AG20443 (cell line): ENCODE results near the gene SLC22A31.
"Not testable (repeated sequence)": the region's sequence is repeated elsewhere in the genome, so short reads cannot be mapped to it uniquely, and the experiment has no call there.

Experiments used
- DNase-seq: peaks from one replicate; pipeline ENCODE4 v3.0.0; 2012; ENCODE audit warnings: low spot score, mixed read lengths

The SLC22A31 gene

DNA sequence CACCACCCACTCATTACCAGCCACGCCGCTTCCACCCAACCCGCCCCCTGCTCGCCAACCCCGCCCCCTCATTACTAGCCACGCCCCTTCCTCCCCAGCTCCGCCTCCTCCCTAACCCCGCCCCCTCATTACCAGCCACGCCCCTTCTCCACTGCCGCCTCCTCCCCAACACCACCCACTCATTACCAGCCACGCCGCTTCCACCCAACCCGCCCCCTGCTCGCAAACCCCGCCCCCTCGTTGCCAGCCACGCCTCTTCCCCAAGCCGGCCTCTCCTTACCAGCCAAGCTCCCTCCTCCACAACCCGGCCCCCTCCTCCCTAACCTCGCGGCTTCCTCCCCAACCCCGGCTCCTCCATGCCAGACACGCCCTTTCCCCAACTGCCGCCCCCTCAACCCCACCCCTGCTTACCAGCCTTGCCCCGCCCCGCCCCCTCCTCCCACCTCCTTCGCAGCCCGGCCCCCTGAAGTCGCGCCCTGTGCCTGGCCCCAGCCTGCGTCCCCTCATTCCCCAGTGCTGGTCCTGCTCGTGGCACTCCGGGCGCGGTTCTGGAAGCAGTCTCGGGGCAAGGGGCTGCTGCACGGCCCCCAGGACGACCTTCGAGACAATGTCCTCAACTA, 7.3 kb downstream of the SLC22A31 start:
- DNase-seq = peak; percentile 85

DNA sequence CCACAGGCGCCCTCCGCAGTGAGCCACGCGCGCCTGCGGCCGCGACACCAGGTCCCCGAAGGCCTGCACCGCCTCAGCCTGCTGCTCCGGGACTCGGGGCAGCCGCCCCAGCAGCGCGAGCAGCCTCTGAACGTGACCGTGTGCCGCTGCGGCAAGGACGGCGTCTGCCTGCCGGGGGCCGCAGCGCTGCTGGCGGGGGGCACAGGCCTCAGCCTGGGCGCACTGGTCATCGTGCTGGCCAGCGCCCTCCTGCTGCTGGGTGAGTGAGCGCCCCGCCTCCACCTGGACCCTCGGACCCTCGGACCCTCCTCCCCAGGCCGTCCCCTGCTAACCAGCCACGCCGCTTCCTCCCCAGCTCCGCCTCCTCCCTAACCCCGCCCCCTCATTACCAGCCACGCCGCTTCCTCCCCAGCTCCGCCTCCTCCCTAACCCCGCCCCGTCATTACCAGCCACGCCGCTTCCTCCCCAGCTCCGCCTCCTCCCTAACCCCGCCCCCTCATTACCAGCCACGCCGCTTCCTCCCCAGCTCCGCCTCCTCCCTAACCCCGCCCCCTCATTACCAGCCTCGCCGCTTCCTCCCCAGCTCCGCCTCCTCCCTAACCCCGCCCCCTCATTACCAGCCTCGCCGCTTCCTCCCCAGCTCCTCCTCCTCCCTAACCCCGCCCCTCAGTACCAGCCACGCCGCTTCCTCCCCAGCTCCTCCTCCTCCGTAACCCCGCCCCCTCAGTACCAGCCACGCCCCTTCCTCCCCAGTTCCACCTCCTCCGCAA, 8.0 kb downstream of the SLC22A31 start:
- peak; percentile 66 for DNase-seq

DNA sequence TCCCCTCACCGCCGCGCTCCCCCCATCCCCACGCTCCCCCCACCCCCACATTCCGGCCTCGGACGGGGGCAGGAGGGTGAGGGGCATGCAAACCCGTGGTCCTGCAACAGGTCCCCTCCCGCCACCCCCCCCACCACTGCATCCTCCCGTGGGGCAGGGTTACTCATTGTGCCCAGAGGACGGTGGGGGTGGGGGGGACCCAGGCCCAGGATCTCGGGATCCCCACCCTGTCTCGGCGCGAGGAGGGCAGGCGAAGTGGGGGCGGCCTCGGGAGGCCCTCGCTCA, 8.5 kb downstream of the SLC22A31 start:
- DNase-seq = no peak

DNA sequence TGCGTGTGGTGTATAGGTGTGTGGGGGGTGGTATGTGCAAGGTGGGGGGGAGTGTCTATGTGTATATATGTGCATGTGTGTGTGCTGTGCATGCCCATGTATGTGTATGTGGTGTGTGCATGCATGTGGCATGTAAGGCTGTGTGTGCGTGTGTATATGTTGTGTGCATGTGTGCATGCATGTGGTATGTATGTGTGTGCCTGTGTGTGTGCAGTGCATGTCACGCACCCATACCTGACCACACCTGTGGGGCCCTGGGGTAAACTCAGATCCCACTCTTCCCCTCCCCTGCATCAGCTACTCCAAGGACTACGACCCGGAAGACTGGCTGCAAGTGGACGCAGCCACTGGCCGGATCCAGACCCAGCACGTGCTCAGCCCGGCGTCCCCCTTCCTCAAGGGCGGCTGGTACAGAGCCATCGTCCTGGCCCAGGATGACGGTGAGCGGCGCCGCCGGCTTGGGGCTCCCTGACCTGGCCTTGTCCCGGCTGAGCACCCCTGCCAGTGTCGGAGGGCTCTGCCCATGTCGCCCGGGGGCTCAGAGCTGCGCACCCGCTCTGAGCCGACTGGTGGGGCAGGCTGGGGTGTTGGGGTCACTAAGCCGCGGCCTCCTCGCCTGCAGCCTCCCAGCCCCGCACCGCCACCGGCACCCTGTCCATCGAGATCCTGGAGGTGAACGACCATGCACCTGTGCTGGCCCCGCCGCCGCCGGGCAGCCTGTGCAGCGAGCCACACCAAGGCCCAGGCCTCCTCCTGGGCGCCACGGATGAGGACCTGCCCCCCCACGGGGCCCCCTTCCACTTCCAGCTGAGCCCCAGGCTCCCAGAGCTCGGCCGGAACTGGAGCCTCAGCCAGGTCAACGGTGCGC, 9.1 kb downstream of the SLC22A31 start:
- DNase-seq = no peak

DNA sequence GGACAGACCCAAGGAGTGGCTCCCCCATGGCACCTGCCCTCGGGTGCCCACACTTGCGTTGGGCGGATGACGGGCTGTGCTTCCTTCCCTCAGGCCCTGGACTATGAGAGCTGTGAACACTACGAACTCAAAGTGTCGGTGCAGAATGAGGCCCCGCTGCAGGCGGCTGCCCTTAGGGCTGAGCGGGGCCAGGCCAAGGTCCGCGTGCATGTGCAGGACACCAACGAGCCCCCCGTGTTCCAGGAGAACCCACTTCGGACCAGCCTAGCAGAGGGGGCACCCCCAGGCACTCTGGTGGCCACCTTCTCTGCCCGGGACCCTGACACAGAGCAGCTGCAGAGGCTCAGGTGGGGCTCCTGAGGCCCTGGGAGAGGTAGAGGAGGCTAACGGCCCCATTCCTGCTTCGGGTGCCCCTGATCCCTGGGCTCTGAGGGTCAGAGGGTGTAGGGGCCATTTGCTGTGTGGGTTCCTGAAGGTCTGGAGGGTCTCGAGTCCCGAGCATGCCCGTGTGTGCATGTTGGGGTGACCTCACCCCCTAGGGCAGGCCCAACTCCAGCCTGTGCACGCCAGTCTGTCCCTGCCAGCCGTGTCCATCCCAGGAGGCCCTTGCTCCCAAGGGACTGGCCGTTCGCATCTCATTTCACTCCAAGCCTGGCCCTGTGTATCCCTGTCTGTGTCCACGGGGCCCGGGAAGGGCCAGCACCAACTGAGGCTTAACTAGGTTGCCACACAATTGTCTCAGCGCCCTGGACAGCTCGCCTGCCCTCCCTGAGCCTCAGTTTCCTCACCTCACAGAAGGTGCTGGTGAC, 10.0 kb downstream of the SLC22A31 start:
- no peak for DNase-seq

DNA sequence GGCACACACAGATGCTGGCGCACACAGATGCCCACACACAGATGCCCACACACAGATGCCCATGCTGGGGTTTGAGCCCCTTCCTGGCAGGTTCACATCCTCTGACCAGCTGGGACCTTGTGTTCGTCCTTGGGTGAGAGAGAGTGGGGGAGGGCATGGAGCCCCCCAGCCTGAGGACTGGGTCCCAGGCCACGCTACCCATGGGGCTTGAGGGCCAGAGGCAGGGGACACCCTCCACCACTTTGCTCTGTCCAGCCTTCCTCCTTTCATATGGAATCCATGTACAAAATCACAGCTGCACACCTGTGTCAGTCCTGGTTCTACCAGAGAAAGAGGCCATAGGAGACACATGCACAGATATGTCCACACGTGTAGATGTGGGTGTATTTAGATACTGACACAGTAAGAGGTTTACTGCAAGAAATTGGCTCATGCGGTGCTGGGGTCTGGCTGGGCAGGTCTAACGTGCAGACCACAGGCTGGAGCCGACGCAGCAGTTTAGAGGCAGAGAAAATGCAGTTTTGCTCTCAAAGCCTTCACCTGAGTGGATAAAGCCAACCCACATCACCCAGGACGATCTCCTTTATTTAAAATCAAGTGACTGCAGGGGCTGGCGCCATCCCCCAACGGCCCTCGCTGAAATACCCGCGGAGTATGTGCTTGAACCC, 10.8 kb downstream of the SLC22A31 start:
- no peak for DNase-seq

DNA sequence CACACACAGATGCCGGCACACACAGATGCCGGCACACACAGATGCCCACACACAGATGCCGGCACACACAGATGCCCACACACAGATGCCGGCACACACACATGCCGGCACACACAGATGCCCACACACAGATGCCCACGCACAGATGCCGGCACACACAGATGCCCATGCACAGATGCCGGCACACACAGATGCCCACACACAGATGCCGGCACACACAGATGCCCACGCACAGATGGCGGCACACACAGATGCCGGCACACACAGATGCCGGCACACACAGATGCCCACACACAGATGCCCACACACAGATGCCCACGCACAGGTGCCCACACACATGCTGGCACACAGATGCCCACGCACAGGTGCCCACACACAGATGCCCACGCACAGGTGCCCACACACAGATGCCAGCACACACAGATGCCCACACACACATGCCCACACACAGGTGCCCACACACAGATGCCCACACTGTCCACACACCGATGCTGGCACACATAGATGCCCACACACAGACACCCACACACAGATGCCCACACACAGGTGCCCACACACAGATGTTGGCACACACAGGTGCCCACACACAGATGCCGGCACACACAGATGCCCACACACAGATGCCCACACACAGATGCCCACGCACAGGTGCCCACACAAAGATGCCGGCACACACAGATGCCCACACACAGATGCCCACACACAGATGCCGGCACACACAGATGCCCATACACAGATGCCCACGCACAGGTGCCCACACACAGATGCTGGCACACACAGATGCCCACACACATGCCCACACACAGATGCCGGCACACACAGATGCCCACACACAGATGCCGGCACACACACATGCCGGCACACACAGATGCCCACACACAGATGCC, 11.6 kb downstream of the SLC22A31 start:
- not testable (repeated sequence) for DNase-seq

DNA sequence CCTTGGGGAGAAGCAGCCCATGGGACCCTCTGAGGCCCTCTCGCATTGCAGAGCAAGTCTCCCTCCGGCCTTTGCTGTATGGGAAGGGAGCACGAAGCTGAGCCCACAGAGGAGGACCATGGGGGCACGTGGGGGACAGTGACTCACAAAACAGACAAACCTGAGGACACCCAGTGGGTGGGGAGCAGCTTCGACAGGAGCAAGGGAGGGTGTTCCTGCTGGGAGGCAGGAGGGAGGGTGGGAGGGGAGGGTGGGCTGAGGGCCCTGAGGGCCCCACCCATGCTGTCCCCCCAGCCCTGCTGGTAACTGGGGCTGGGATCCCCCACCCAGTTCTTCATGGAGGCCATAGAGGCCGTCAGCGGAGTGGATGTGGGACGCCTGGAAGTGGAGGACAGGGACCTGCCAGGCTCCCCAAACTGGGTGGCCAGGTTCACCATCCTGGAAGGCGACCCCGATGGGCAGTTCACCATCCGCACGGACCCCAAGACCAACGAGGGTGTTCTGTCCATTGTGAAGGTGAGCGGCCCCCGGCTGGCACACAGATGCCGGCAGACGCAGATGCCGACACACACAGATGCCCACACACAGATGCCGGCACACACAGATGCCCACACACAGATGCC, 12.5 kb downstream of the SLC22A31 start:
- no peak for DNase-seq

DNA sequence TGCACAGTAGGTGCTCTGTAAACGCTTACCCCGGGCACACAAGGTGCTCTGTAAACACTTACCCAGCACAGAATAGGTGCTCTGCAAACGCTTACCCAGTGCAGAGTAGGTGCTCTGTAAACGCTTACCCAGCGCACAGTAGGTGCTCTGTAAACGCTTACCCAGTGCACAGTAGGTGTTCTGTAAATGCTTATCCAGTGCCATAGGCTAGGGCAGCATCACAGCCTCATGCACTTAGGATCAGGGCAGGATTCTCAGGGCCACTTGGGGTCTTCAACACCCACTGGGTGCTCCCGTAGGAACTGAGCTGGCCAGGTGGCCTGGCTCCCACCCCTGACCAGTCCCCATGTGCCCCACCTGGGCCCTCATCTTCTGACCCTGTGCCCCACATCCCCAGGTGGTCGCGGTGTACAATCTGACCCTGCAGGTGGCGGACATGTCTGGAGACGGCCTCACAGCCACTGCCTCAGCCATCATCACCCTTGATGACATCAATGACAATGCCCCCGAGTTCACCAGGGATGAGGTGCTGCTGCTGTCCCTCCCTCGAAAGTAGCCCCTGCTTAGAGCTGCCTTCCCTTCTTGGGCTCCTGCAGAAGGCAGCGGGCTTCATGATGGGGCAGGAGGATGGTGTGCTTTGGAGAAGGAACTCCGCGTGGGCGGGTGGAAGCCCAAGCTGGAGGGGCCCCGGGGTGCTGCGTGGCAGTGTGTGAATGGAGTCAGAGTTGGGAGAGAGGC, 13.1 kb downstream of the SLC22A31 start:
- no peak for DNase-seq

DNA sequence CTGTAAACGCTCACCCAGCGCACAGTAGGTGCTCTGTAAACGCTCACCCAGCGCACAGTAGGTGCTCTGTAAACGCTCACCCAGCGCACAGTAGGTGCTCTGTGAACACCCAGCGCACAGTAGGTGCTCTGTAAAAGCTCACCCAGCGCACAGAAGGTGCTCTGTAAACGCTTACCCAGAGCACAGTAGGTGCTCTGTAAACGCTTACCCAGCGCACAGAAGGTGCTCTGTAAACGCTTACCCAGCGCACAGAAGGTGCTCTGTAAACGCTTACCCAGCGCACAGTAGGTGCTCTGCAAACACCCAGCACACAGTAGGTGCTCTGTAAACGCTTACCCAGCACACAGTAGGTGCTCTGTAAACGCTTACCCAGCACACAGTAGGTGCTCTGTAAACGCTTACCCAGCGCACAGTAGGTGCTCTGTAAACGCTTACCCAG, 13.7 kb downstream of the SLC22A31 start:
- DNase-seq = not testable (repeated sequence)

DNA sequence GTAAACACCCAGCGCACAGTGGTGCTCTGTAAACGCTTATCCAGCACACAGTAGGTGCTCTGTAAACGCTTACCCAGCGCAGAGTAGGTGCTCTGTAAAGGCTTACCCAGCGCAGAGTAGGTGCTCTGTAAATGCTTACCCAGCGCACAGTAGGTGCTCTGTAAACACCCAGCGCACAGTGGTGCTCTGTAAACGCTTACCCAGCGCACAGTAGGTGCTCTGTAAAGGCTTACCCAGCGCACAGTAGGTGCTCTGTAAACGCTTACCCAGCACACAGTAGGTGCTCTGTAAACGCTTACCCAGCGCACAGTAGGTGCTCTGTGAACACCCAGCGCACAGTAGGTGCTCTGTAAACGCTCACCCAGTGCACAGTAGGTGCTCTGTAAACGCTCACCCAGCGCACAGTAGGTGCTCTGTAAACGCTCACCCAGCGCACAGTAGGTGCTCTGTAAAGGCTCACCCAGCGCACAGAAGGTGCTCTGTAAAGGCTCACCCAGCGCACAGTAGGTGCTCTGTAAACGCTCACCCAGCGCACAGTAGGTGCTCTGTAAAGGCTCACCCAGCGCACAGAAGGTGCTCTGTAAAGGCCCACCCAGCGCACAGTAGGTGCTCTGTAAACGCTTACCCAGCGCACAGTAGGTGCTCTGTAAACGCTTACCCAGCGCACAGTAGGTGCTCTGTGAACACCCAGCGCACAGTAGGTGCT, 14.3 kb downstream of the SLC22A31 start:
- not testable (repeated sequence) for DNase-seq

DNA sequence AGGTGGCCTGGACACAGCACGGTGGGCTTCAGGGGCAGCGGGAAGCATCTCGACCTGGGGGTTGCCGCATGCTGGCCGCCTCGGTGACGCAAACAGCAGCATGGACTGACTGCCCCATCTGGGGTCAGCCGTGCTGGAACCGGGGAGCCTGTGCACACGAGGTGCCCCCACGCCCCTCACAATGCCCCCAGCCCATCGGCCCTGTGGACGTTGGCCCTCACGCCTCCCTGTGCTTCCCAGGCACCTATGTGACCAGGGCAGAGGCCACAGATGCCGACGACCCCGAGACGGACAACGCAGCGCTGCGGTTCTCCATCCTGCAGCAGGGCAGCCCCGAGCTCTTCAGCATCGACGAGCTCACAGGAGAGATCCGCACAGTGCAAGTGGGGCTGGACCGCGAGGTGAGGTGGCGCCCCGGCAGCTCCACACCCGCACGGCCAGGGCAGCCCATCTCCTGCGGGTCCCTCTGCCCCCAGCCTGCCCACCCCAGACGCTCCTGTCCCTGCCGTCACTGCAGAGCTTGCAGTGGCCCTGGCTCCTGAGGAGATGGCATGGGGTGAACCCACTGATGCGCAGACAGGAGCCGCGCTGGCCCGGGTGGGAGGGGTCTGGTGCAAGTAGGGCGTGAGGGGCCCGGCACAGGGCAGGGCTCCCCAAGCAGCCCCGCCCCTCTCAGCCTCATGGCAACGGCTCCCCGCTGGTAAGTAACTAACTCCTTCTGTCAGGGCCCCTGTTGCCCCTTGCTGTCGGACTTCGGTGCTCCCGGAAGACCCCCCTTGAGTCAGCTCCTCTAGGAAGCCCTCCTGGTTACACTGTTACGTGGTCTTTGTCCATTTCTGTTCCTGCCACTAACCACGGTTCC, 15.2 kb downstream of the SLC22A31 start:
- DNase-seq = no peak

DNA sequence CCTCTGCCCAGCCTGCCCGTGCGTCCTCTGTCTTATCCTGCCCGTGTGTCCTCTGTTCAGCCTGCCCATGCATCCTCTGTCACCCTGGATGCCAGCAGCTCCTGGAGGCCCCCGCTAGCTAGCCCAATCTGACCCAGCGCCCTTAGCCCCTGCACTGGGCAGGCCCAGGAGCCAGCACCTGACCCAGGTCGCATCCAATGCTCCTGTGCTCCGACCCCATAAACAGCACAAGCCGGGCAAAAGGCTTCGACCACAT, 15.7 kb downstream of the SLC22A31 start:
- DNase-seq = no peak

DNA sequence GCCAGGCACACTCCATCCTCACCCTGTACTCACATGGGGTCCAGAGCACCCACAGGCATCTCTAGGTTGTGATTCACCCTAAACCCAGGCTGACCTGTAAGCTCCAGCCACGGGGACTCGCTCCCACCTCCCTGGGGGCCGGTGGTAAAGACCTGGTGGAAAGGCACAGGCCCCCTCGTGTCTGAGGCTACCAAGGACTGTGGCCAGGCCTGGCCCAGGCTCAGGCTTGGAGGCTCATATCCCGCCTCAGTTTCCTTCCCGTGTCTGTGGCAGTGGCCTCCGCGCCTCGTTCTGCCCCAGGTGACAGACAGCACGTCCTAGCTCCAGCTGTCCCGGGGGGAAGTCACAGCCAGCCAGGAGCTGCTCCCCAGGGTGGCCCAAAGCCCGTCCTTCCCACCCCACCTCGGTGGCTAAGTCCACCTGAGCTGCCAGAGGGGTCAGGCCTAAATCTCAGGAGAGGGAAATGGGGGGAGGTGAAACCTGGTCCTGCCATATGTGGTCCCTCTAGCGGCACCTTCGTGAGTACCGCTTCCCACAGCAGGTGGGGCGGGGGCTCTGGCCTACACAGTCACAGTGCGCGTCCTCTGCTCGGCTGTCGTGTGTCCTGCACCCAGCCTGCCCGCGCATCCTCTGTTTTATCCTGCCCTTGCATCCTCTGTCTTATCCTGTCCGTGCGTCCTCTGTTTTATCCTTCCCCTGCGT, 16.2 kb downstream of the SLC22A31 start:
- no peak for DNase-seq

DNA sequence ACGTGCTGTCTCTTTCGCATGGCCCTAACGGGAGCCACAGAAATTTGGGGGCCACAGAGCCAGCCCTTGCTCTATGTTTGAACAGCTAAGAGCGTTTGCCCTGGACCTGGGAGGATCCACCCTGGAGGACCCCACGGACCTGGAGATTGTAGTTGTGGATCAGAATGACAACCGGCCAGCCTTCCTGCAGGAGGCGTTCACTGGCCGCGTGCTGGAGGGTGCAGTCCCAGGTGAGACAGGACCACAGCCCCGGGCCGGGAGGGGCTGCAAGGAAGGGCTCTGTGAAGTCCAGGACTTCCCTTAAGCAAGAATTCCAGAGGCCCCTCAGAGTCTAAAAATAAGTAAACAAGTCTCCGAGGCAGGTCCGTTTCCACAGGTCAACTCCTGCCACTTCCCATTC, 16.9 kb downstream of the SLC22A31 start:
- no peak for DNase-seq

DNA sequence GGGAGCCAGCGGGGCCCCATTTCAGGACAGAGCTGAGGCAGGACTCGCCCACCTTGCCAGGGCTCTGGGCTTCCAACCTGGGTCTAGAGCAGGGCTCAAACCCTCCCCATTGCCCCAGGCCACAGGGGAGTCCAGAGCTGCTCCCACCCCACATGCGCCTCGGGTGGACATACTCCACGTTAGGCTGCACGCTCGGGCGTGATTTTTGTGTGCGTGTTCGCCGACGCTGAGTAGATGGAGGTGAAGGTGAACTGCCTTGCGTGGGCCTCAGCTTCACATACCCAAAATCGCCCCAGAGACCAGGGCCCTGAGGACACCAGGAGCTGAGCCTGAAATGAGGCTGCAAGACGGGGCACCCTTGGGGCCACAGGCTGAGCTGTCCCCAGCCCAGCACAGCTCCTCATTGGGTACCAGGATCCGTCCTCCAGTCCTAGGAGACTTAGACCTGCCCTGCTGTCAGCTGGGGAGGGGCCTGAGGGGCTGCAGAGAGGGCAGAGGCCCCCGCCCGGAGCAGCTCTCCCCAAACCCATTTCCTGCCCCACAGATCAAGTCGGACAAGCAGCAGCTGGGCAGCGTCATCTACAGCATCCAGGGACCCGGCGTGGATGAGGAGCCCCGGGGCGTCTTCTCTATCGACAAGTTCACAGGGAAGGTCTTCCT, 20.6 kb downstream of the SLC22A31 start:
- DNase-seq = no peak

DNA sequence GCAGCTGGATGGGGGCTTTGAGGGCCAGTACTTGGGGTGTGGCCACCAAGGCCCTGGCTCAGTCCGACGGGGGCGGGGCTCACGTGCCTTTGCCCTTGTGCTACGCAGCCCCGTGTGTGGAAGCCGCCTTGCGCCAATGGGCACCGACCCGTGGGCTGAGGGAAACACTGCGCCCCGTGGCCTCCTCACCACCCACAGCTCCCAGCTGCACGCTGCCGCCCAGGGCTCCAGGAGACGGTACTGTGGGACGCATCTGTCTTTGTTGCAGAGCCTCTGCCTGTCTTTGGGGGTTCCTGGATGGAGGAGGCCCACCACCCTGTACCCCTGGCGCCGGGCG, 21.2 kb downstream of the SLC22A31 start:
- DNase-seq = no peak
